ENCODE data around the gene ST8SIA6.
"Not testable (repeated sequence)": the region's sequence is repeated elsewhere in the genome, so short reads cannot be mapped to it uniquely, and the experiment has no call there.

The ST8SIA6 gene

GRCh38 chr10:17454161-17455014 is at the start of gene ST8SIA6:
ST8SIA6 (minus strand) TSS chr10:17454595; CDS start chr10:17454255, 340 bp downstream.
- peak in 1 of 2 donors; percentile 35 for DNase-seq (ENCODE audit: low read depth in 2 of 2)

GRCh38 chr10:17503795-17504194 is 49.4 kb upstream of the ST8SIA6 start:
- no peak for DNase-seq (ENCODE audit: low read depth in 2 of 2)

- DNase-seq (ENCODE audit: low read depth in 2 of 2): no peak
These were observed 48.4 kb upstream of the ST8SIA6 start for GRCh38 chr10:17502814-17503213.

- not testable (repeated sequence) for DNase-seq (ENCODE audit: low read depth in 2 of 2)
These were observed 44.6 kb upstream of the ST8SIA6 start for GRCh38 chr10:17499014-17499413.

- no peak for DNase-seq (ENCODE audit: low read depth in 2 of 2)
These were observed 43.1 kb upstream of the ST8SIA6 start for GRCh38 chr10:17497446-17498030.

- DNase-seq (ENCODE audit: low read depth in 2 of 2): no peak
These were observed 40.3 kb upstream of the ST8SIA6 start for GRCh38 chr10:17494626-17495260.

GRCh38 chr10:17488848-17489247 is 34.5 kb upstream of the ST8SIA6 start:
- DNase-seq (ENCODE audit: low read depth in 2 of 2): no peak

GRCh38 chr10:17483079-17483478 is 28.7 kb upstream of the ST8SIA6 start:
- DNase-seq (ENCODE audit: low read depth in 2 of 2): no peak

- no peak for DNase-seq (ENCODE audit: low read depth in 2 of 2)
These were observed 25.4 kb upstream of the ST8SIA6 start for GRCh38 chr10:17479822-17480221.

GRCh38 chr10:17479015-17479615 is 24.7 kb upstream of the ST8SIA6 start:
- DNase-seq (ENCODE audit: low read depth in 2 of 2): no peak

- DNase-seq (ENCODE audit: low read depth in 2 of 2): no peak
These were observed 21.7 kb upstream of the ST8SIA6 start for GRCh38 chr10:17476073-17476472.

GRCh38 chr10:17475661-17476060 is 21.3 kb upstream of the ST8SIA6 start:
- no peak for DNase-seq (ENCODE audit: low read depth in 2 of 2)

GRCh38 chr10:17474595-17475323 is 20.4 kb upstream of the ST8SIA6 start:
- no peak for DNase-seq (ENCODE audit: low read depth in 2 of 2)

- DNase-seq (ENCODE audit: low read depth in 2 of 2): no peak
These were observed 19.0 kb upstream of the ST8SIA6 start for GRCh38 chr10:17473228-17473950.

- no peak for DNase-seq (ENCODE audit: low read depth in 2 of 2)
These were observed 18.3 kb upstream of the ST8SIA6 start for GRCh38 chr10:17472481-17473227.

- no peak for DNase-seq (ENCODE audit: low read depth in 2 of 2)
These were observed 15.9 kb upstream of the ST8SIA6 start for GRCh38 chr10:17470246-17470645.

GRCh38 chr10:17465328-17466125 is 11.1 kb upstream of the ST8SIA6 start:
- no peak for DNase-seq (ENCODE audit: low read depth in 2 of 2)

GRCh38 chr10:17464545-17464944 is 10.2 kb upstream of the ST8SIA6 start:
- DNase-seq (ENCODE audit: low read depth in 2 of 2): no peak

- no peak for DNase-seq (ENCODE audit: low read depth in 2 of 2)
These were observed 6.4 kb upstream of the ST8SIA6 start for GRCh38 chr10:17460756-17461155.
